ENCODE data around the gene LRFN3. TPM values are rescaled to one million over a fixed set of nuclear protein-coding genes. Genes with fewer than 3 reads are reported as not detected.

The LRFN3 gene
- total RNA-seq, 6 donors from 2014 or later, result 6.3 to 17.2 (median 11.8) TPM

- no peak for TF ChIP-seq POLR2A (IDR thresholded peaks at IDR 0.05)
- TF ChIP-seq EP300 (IDR thresholded peaks at IDR 0.05), result no peak
- H3K4me1 ChIP-seq, result peaks cover 26 to 56% (median 41%) of the 10 kb centered on the region in 4 donors
- no peaks in the 10 kb centered on the region for H3K9me3 ChIP-seq
- 22 to 23% methylated on average over 6 of the region's 6 CpGs for WGBS, 2 donors
- ATAC-seq (ENCODE audit: low FRiP score in 2 of 2) (no peak), DNase-seq (no peak)
- peaks cover 0 to 6% (median 2%) of the 10 kb centered on the region in 4 donors for H3K36me3 ChIP-seq
- peak within 1 kb of the TSS; percentile 81 to 93 (median 92) for H3K27ac ChIP-seq
- H3K4me3 ChIP-seq, result peak within 1 kb of the TSS in 3 of 4 donors; percentile 21 to 62 (median 33)
- no peaks in the 10 kb centered on the region for H3K27me3 ChIP-seq
Measured at GRCh38 chr19:35901854-35902661, 34.1 kb upstream of the LRFN3 start, which contains the start of gene HCST. Gene HCST, plus strand, starts transcription at chr19:35902529. Its CDS starts 65 bp downstream, at chr19:35902594.

- no peak for ATAC-seq (ENCODE audit: low FRiP score in 2 of 2)
- TF ChIP-seq POLR2A (IDR thresholded peaks at IDR 0.05) (no peak), EP300 (IDR thresholded peaks at IDR 0.05) (no peak), POLR2AphosphoS5 (IDR thresholded peaks at IDR 0.05) (no peak)
- TF ChIP-seq, protein P1, sequence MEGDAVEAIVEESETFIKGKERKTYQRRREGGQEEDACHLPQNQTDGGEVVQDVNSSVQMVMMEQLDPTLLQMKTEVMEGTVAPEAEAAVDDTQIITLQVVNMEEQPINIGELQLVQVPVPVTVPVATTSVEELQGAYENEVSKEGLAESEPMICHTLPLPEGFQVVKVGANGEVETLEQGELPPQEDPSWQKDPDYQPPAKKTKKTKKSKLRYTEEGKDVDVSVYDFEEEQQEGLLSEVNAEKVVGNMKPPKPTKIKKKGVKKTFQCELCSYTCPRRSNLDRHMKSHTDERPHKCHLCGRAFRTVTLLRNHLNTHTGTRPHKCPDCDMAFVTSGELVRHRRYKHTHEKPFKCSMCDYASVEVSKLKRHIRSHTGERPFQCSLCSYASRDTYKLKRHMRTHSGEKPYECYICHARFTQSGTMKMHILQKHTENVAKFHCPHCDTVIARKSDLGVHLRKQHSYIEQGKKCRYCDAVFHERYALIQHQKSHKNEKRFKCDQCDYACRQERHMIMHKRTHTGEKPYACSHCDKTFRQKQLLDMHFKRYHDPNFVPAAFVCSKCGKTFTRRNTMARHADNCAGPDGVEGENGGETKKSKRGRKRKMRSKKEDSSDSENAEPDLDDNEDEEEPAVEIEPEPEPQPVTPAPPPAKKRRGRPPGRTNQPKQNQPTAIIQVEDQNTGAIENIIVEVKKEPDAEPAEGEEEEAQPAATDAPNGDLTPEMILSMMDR (IDR thresholded peaks at IDR 0.05), result no peak
- H3K36me3 ChIP-seq, result no peaks in the 10 kb centered on the region
- peaks cover 20 to 47% (median 35%) of the 10 kb centered on the region in 4 donors for H3K4me1 ChIP-seq
- no peaks in the 10 kb centered on the region for H3K27me3 ChIP-seq
- H3K4me3 ChIP-seq, result peak overlapping the region in 3 of 4 donors; percentile 21 to 62 (median 33)
- no peaks in the 10 kb centered on the region for H3K9me3 ChIP-seq
- H3K27ac ChIP-seq, result peak overlapping the region; percentile 81 to 93 (median 92)
- DNase-seq, result no peak
- 57 to 64% methylated on average over 10 of the region's 10 CpGs for WGBS, 2 donors
Measured at GRCh38 chr19:35902870-35903475, 33.2 kb upstream of the LRFN3 start.

DNA sequence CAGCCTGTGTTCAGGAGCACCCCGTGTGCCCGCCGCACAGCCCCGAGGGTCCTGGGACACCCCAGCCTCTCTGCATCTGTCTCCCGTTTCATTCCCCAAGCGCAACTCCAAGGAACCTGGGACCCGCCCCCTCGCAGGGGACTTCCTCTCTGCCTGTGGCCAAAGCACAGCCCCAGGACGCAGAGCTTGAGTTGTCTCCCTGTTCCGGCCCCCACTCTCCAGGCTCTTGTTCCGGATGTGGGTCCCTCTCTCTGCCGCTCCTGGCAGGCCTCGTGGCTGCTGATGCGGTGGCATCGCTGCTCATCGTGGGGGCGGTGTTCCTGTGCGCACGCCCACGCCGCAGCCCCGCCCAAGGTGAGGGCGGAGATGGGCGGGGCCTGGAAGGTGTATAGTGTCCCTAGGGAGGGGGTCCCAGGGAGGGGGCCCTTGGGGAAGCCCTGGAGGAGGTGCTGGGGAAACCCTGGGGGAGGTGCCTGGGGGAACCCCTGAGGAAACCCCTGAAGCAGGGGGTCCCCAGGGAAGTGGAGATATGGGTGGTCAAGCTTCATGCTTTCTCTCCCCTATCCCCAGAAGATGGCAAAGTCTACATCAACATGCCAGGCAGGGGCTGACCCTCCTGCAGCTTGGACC lies 32.5 kb upstream of the LRFN3 start:
- peak overlapping the region in 3 of 4 donors; percentile 21 to 62 (median 33) for H3K4me3 ChIP-seq
- H3K36me3 ChIP-seq, result no peaks in the 10 kb centered on the region
- ATAC-seq (ENCODE audit: low FRiP score in 2 of 2) (peak; percentile 53 to 65), DNase-seq (peak; percentile 93 to 94)
- no peaks in the 10 kb centered on the region for H3K9me3 ChIP-seq
- no peaks in the 10 kb centered on the region for H3K27me3 ChIP-seq
- H3K27ac ChIP-seq, result peak overlapping the region; percentile 81 to 93 (median 92)
- peaks cover 16 to 40% (median 30%) of the 10 kb centered on the region in 4 donors for H3K4me1 ChIP-seq
- TF ChIP-seq EP300 (IDR thresholded peaks at IDR 0.05) (peak in 2 of 4 donors; percentile 26 to 64), POLR2A (IDR thresholded peaks at IDR 0.05) (peak in 2 of 4 donors; percentile 40 to 75), POLR2AphosphoS5 (IDR thresholded peaks at IDR 0.05) (peak; percentile 59 to 81)
- TF ChIP-seq, protein P1 (IDR thresholded peaks at IDR 0.05), result no peak
- 3% methylated on average over 24 of the region's 24 CpGs; no CpG with 5 or more reads in 1 of the 2 donors for WGBS, 2 donors

GRCh38 chr19:35904311-35905068 lies 31.7 kb upstream of the LRFN3 start:
- Histone ChIP-seq H3K9me3 (no peaks in the 10 kb centered on the region), H3K27ac (peak overlapping the region; percentile 81 to 93 (median 92)), H3K36me3 (no peaks in the 10 kb centered on the region), H3K4me3 (no peak overlapping the region), H3K4me1 (peaks cover 16 to 40% (median 30%) of the 10 kb centered on the region in 4 donors), H3K27me3 (no peaks in the 10 kb centered on the region)
- ATAC-seq (ENCODE audit: low FRiP score in 2 of 2), result no peak
- WGBS, 2 donors, result 72 to 82% methylated on average over 10 of the region's 10 CpGs
- TF ChIP-seq, protein P1 (IDR thresholded peaks at IDR 0.05), result no peak
- TF ChIP-seq POLR2A (IDR thresholded peaks at IDR 0.05), result peak in 1 of 4 donors; percentile 33
- no peak for DNase-seq
